Transverse colon (tissue), 4 donors: ENCODE results near the gene MMP25.

Experiments used
- EP300 ChIP-seq: sonication (generic); formaldehyde crosslinking; IDR thresholded peaks from one replicate; pipeline ENCODE4 v1.6.1; 2017; ENCODE audit warnings: antibody characterized with exemption, low read depth
- POLR2A ChIP-seq: fragments of 450-650 bp; IDR thresholded peaks from one replicate; pipeline ENCODE4 v1.6.1; 2016; ENCODE audit warnings: antibody characterized with exemption, mild to moderate bottlenecking, moderate library complexity
- POLR2AphosphoS5 ChIP-seq, 3 donors: sonication (generic); formaldehyde crosslinking; IDR thresholded peaks; one replicate each; pipeline ENCODE4 v1.6.1; 2016; ENCODE audit warnings: antibody characterized with exemption in 3 of 3
- TF ChIP-seq, protein P1 (sequence below), 5 experiments: fragments of 200-600 bp in 3 of 5; fragments of 450-650 bp in 2 of 5; sonication (generic) in 3 of 5; IDR thresholded peaks; 1 replicate in 2 of 5; 2 replicates in 3 of 5; pipeline ENCODE4 v1.5.1; 2016 to 2017; ENCODE audit warnings: antibody characterized with exemption in 5 of 5, inconsistent platforms in 3 of 5, mild to moderate bottlenecking in 2 of 5, moderate library complexity in 1 of 5

DNA sequence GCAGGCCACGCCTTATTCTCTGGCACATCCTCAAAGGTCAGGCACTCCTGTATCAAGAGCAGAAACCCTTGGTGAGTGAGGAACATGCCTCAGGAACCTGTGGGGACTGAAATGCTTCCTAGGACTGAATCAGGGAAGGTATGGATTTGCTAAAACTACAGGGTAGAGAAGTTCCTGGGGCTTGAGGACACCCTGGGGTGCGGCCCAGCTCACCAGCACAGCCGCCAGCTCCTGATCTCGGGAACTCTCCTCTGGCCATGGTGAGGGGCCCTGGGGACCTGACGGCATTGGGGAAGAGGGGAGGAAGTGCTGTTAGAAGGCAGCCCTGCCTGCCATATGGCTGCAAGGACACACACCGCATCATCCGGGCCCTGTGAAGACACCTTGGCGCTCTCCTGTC is 45.2 kb downstream of the MMP25 start:
- TF ChIP-seq, protein P1, sequence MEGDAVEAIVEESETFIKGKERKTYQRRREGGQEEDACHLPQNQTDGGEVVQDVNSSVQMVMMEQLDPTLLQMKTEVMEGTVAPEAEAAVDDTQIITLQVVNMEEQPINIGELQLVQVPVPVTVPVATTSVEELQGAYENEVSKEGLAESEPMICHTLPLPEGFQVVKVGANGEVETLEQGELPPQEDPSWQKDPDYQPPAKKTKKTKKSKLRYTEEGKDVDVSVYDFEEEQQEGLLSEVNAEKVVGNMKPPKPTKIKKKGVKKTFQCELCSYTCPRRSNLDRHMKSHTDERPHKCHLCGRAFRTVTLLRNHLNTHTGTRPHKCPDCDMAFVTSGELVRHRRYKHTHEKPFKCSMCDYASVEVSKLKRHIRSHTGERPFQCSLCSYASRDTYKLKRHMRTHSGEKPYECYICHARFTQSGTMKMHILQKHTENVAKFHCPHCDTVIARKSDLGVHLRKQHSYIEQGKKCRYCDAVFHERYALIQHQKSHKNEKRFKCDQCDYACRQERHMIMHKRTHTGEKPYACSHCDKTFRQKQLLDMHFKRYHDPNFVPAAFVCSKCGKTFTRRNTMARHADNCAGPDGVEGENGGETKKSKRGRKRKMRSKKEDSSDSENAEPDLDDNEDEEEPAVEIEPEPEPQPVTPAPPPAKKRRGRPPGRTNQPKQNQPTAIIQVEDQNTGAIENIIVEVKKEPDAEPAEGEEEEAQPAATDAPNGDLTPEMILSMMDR (IDR thresholded peaks at IDR 0.05), result no peak
- TF ChIP-seq POLR2A (no peak), POLR2AphosphoS5 (IDR thresholded peaks at IDR 0.05) (no peak), EP300 (no peak)
